Uterus (tissue), 4 donors: ENCODE results near the gene NOP16. TPM values are rescaled to one million over a fixed set of nuclear protein-coding genes. Genes with fewer than 3 reads are reported as not detected.

Experiments used
- DNase-seq, 2 donors: peaks; one replicate each; pipeline ENCODE4 v3.0.0-alpha.2; 2019 to 2020
- H3K27ac ChIP-seq, 2 donors: fragments of 200-600 bp; sonication (generic); 1 replicate in 1 of 2; 2 replicates in 1 of 2; pipeline ENCODE4 v1.5.1; 2016 to 2018
- H3K27me3 ChIP-seq, 2 donors: fragments of 200-600 bp; sonication (generic); one replicate each; pipeline ENCODE4 v1.5.1; 2018 to 2019; ENCODE audit warnings: control low read depth in 1 of 2
- H3K36me3 ChIP-seq, 2 donors: fragments of 200-600 bp; sonication (generic); one replicate each; pipeline ENCODE4 v1.5.1; 2019; ENCODE audit warnings: control low read depth in 1 of 2
- H3K4me1 ChIP-seq, 2 donors: fragments of 200-600 bp; sonication (generic); one replicate each; pipeline ENCODE4 v1.5.1; 2018 to 2019; ENCODE audit warnings: control low read depth in 1 of 2
- H3K4me3 ChIP-seq, 2 donors: fragments of 200-600 bp; sonication (generic); 1 replicate in 1 of 2; 2 replicates in 1 of 2; pipeline ENCODE4 v1.5.1; 2018 to 2019; ENCODE audit warnings: mild to moderate bottlenecking in 1 of 2
- H3K9me3 ChIP-seq, 2 donors: fragments of 200-600 bp; sonication (generic); one replicate each; pipeline ENCODE4 v1.5.1; 2019; ENCODE audit warnings: control low read depth in 1 of 2
- CTCF ChIP-seq, 4 experiments: fragments of 200-600 bp in 2 of 4; fragments of 450-650 bp in 2 of 4; sonication (generic) in 2 of 4; IDR thresholded peaks; one replicate each; pipeline ENCODE4 v1.5.1; 2016 to 2019; ENCODE audit warnings: antibody characterized with exemption in 4 of 4, mild to moderate bottlenecking in 2 of 4, moderate library complexity in 1 of 4
- POLR2A ChIP-seq, 2 donors: fragments of 450-650 bp; IDR thresholded peaks; one replicate each; pipeline ENCODE4 v1.6.1; 2016; ENCODE audit warnings: antibody characterized with exemption in 2 of 2, mild to moderate bottlenecking in 1 of 2, moderate library complexity in 1 of 2
- intact Hi-C: fragments of 100-400 bp; cut with DNase I; formaldehyde crosslinking; loops from one replicate; pipeline ENCODE4 v1.15.1; 2023; ENCODE audit warnings: low total_unique reads
- total RNA-seq, 4 donors: library from RNA; depleted of rRNA in 3 of 4; stranded (reverse); fragments of >200 nt in 3 of 4; gene quantifications; one replicate each; pipeline versions ENCODE4 v1.1.0 to v1.2.4, GENCODE V29; 2014 to 2023
- donor health status: DM: yes; HTN: yes; CAD: no.

Gene NOP16
- total RNA-seq, 4 donors from 2014 or later = 0.51 to 17.8 (median 7.9) TPM

- Histone ChIP-seq H3K36me3 (no peaks in the 10 kb centered on the region), H3K4me3 (peak overlapping the region; percentile 53 to 78), H3K27me3 (no peaks in the 10 kb centered on the region), H3K9me3 (no peaks in the 10 kb centered on the region), H3K27ac (peak overlapping the region; percentile 80 to 94), H3K4me1 (peaks cover 3 to 10% of the 10 kb centered on the region in 2 donors)
- DNase-seq = no peak
- intact Hi-C loops = no loop called here
- TF ChIP-seq POLR2A (IDR thresholded peaks at IDR 0.05) (no peak), CTCF (IDR thresholded peaks at IDR 0.05) (no peak)
Observed at GRCh38 chr5:176415240-176415951, 27.0 kb upstream of the NOP16 start.

GRCh38 chr5:176414704-176415103 is 26.3 kb upstream of the NOP16 start:
- Histone ChIP-seq H3K4me1 (peaks cover 3 to 10% of the 10 kb centered on the region in 2 donors), H3K4me3 (no peak overlapping the region), H3K27ac (peak overlapping the region; percentile 80 to 94), H3K36me3 (no peaks in the 10 kb centered on the region), H3K27me3 (no peaks in the 10 kb centered on the region), H3K9me3 (no peaks in the 10 kb centered on the region)
- no peak for DNase-seq
- TF ChIP-seq POLR2A (IDR thresholded peaks at IDR 0.05) (no peak), CTCF (IDR thresholded peaks at IDR 0.05) (no peak)
- intact Hi-C loops = no loop called here

GRCh38 chr5:176413709-176414191 is 25.4 kb upstream of the NOP16 start:
- Histone ChIP-seq H3K36me3 (no peaks in the 10 kb centered on the region), H3K9me3 (no peaks in the 10 kb centered on the region), H3K4me3 (no peak overlapping the region), H3K27me3 (no peaks in the 10 kb centered on the region), H3K4me1 (peaks cover 3 to 10% of the 10 kb centered on the region in 2 donors), H3K27ac (peak overlapping the region in 1 of 2 donors; percentile 34)
- DNase-seq = no peak
- intact Hi-C loops = no loop called here
- TF ChIP-seq CTCF (IDR thresholded peaks at IDR 0.05) = no peak
- TF ChIP-seq POLR2A (IDR thresholded peaks at IDR 0.05) = no peak

GRCh38 chr5:176413255-176413565 is 24.8 kb upstream of the NOP16 start:
- DNase-seq = no peak
- Histone ChIP-seq H3K36me3 (no peaks in the 10 kb centered on the region), H3K4me1 (peaks cover 3 to 10% of the 10 kb centered on the region in 2 donors), H3K9me3 (no peaks in the 10 kb centered on the region), H3K4me3 (no peak overlapping the region), H3K27ac (peak overlapping the region in 1 of 2 donors; percentile 34), H3K27me3 (no peaks in the 10 kb centered on the region)
- TF ChIP-seq POLR2A (IDR thresholded peaks at IDR 0.05) = no peak
- TF ChIP-seq CTCF (IDR thresholded peaks at IDR 0.05) = no peak
- intact Hi-C loops = no loop called here

GRCh38 chr5:176412517-176413254 is 24.3 kb upstream of the NOP16 start:
- Histone ChIP-seq H3K4me3 (no peak overlapping the region), H3K27ac (no peak overlapping the region)

More at GRCh38 chr5:176412517-176413254, 24.3 kb upstream of the NOP16 start:
- no peak for DNase-seq
- H3K9me3 ChIP-seq = no peaks in the 10 kb centered on the region
- TF ChIP-seq POLR2A (IDR thresholded peaks at IDR 0.05) (no peak), CTCF (IDR thresholded peaks at IDR 0.05) (no peak)
- intact Hi-C loops = no loop called here
- no peaks in the 10 kb centered on the region for H3K27me3 ChIP-seq
- H3K4me1 ChIP-seq = peaks cover 3 to 10% of the 10 kb centered on the region in 2 donors
- H3K36me3 ChIP-seq = no peaks in the 10 kb centered on the region
